ENCODE results near the gene NKX2-3. TPM values are rescaled to one million over a fixed set of nuclear protein-coding genes. Genes with fewer than 3 reads are reported as not detected.

The NKX2-3 gene
- total and polyA plus RNA-seq, 7 experiments from 2014 or later = not detected

GRCh38 chr10:99582255-99582770, 49.6 kb downstream of the NKX2-3 start:
- ChIA-PET POLR2A (no interaction called here), CTCF (no interaction called here)
- H3K4me3 ChIP-seq (ENCODE audit: low read length) = no peak overlapping the region
- no peaks in the 10 kb centered on the region for H3K27me3 ChIP-seq (ENCODE audit: control insufficient read depth in 2 of 2, insufficient read depth in 2 of 2, low read length in 2 of 2)
- no peak overlapping the region for H3K27ac ChIP-seq (ENCODE audit: low read depth, low read length)
- DNase-seq = no peak
- peaks cover 0 to 11% (median 5%) of the 10 kb centered on the region in 5 donors for H3K27me3 Mint-ChIP-seq
- H3K9me3 Mint-ChIP-seq = no peaks in the 10 kb centered on the region
- H3K36me3 Mint-ChIP-seq = no peaks in the 10 kb centered on the region
- no peaks in the 10 kb centered on the region for H3K36me3 ChIP-seq (ENCODE audit: control insufficient read depth in 2 of 3, insufficient read depth in 3 of 3, low read length in 3 of 3)
- no peaks in the 10 kb centered on the region for H3K4me1 ChIP-seq (ENCODE audit: control insufficient read depth in 2 of 2, insufficient read depth in 2 of 2, low read length in 2 of 2)
- no peak overlapping the region for H3K27ac Mint-ChIP-seq
- H3K4me3 Mint-ChIP-seq = no peak overlapping the region
- no peaks in the 10 kb centered on the region for H3K9me3 ChIP-seq (ENCODE audit: control insufficient read depth in 2 of 3, low read length in 3 of 3)
- peaks cover 0 to 1% (median 0%) of the 10 kb centered on the region in 7 donors for H3K4me1 Mint-ChIP-seq
- intact Hi-C loops (cut with micrococcal nuclease) = no loop called here
- no peak for ATAC-seq

- Histone ChIP-seq H3K9me3 (ENCODE audit: control insufficient read depth in 2 of 3, low read length in 3 of 3) (no peaks in the 10 kb centered on the region), H3K4me1 (ENCODE audit: control insufficient read depth in 2 of 2, insufficient read depth in 2 of 2, low read length in 2 of 2) (no peaks in the 10 kb centered on the region), H3K27me3 (ENCODE audit: control insufficient read depth in 2 of 2, insufficient read depth in 2 of 2, low read length in 2 of 2) (no peaks in the 10 kb centered on the region), H3K27ac (ENCODE audit: low read depth, low read length) (no peak overlapping the region), H3K36me3 (ENCODE audit: control insufficient read depth in 2 of 3, insufficient read depth in 3 of 3, low read length in 3 of 3) (no peaks in the 10 kb centered on the region), H3K4me3 (ENCODE audit: low read length) (no peak overlapping the region)
- Mint-ChIP-seq H3K27me3 (peaks cover 0 to 9% (median 3%) of the 10 kb centered on the region in 5 donors), H3K27ac (no peak overlapping the region), H3K4me3 (no peak overlapping the region), H3K9me3 (no peaks in the 10 kb centered on the region), H3K4me1 (peaks cover 0 to 1% (median 0%) of the 10 kb centered on the region in 7 donors), H3K36me3 (no peaks in the 10 kb centered on the region)
- no peak for ATAC-seq
- POLR2A ChIA-PET = no interaction called here
- intact Hi-C loops (cut with micrococcal nuclease) = no loop called here
- DNase-seq = no peak
- CTCF ChIA-PET = no interaction called here
Measured at GRCh38 chr10:99583687-99584086, 50.9 kb downstream of the NKX2-3 start.

Other genes starting within 250 kb of the NKX2-3 start
- gene CNNM1, start 203.6 kb upstream of the NKX2-3 start, total RNA-seq = 1 to 10 TPM in 1 of 5 experiments, under 1 TPM in 4; 0.24 to 1.9 (median 0.57) TPM
- gene CNNM1, start 203.6 kb upstream of the NKX2-3 start, polyA plus RNA-seq = under 1 TPM; 0.12 to 0.30 TPM
- 10 to 100 TPM in 3 of 5 experiments, 1 to 10 TPM in 2; 8.0 to 22.2 (median 10.2) TPM for gene GOT1, start 102.3 kb upstream of the NKX2-3 start, total RNA-seq
- gene GOT1, start 102.3 kb upstream of the NKX2-3 start, polyA plus RNA-seq = 10 to 100 TPM; 14.4 to 18.8 TPM
- 100 to 1,000 TPM in 1 of 5 experiments, 10 to 100 TPM in 4; 66.0 to 101 (median 90.4) TPM for gene SLC25A28, start 87.5 kb downstream of the NKX2-3 start, total RNA-seq
- gene SLC25A28, start 87.5 kb downstream of the NKX2-3 start, polyA plus RNA-seq = 10 to 100 TPM; 21.3 to 37.2 TPM
- gene ENTPD7, start 126.6 kb downstream of the NKX2-3 start, total RNA-seq = 1 to 10 TPM; 2.5 to 6.6 (median 3.4) TPM
- gene ENTPD7, start 126.6 kb downstream of the NKX2-3 start, polyA plus RNA-seq = 1 to 10 TPM in 1 of 2 donors, under 1 TPM in 1; 0.47 to 1.7 TPM
- 10 to 100 TPM; 17.6 to 43.5 (median 32.9) TPM for gene COX15, start 199.2 kb downstream of the NKX2-3 start, total RNA-seq
- gene COX15, start 199.2 kb downstream of the NKX2-3 start, polyA plus RNA-seq = 10 to 100 TPM; 37.5 to 39.6 TPM
- 10 to 100 TPM; 19.3 to 37.1 (median 25.0) TPM for gene CUTC, start 199.3 kb downstream of the NKX2-3 start, total RNA-seq
- gene CUTC, start 199.3 kb downstream of the NKX2-3 start, polyA plus RNA-seq = 10 to 100 TPM; 74.3 to 75.1 TPM
- gene ABCC2, start 249.7 kb downstream of the NKX2-3 start, total RNA-seq = 1 to 10 TPM; 1.3 to 7.6 (median 4.2) TPM
- gene ABCC2, start 249.7 kb downstream of the NKX2-3 start, polyA plus RNA-seq = 1 to 10 TPM in 1 of 2 donors, under 1 TPM in 1; 0.95 to 1.0 TPM

Measured in naive thymus-derived CD4-positive, alpha-beta T cell (primary cell).